NAMALWA (cell line): ENCODE results near the gene PPL.
"Not testable (repeated sequence)": the region's sequence is repeated elsewhere in the genome, so short reads cannot be mapped to it uniquely, and the experiment has no call there.

Source experiments
- DNase-seq: peaks from one replicate; pipeline ENCODE4 v3.0.0-alpha.2; 2015; ENCODE audit warnings: low spot score

The PPL gene

GRCh38 chr16:4936991-4937781, at the start of gene PPL:
Gene PPL (minus strand): TSS chr16:4937148. CDS start chr16:4937045, 103 bp downstream.
- no peak for DNase-seq

DNA sequence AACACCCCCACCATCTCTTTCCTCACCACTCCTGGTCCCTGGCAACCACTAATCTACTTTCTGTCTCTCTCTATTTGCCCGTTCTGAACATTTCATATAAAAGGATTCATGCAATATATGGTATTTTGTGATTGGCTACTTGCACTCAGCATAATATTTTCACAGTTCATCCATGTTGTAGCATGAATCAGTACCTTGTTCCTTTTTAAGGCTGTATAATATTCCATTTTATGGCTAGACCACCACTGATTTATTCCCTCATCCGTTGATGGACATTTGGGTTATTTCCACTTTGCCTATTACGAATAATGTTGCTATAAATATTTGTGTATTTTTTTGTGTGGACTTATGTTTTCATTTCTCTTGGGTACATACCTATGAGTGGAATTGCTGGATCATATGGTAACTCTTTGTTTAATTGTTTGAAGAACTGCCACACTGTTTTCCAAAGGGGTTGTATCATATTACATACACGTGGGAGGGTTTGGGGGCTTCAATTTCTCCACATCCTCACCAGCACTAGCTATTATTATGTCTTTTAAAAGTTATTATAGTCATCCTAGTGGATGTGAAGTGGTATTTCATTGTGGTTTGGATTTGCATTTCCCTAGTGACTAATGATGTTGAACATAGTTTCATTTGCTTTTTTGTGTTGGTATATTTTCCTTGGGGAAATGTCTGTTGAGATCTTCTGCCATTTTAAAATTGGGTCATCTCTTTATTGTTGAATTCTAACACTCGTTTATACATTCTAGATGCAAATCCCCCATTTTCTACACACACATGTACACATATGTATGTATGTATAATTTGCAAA, 47.4 kb upstream of the PPL start:
- DNase-seq, result no peak

GRCh38 chr16:4982056-4982867, 45.3 kb upstream of the PPL start:
- no peak for DNase-seq

DNA sequence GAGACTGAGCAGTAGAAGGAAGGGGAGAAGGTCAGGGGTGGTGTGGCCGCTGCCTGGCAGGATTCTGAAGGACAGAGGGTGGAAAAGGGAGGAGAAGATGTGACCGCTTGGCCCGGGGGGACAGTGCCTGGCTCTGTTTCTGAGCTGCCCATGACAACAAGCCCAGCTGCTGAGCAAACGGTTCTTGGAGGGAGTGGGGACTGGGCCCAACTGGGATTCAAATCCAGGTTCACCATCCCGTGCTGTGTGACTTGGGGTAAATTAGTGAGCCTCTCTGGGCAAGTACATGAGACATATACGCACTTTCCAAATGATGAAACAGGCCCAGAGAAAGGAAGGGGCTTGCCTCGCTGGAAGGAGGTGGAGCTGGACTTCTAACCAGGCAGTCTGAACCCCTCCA, 44.5 kb upstream of the PPL start:
- DNase-seq, result no peak

DNA sequence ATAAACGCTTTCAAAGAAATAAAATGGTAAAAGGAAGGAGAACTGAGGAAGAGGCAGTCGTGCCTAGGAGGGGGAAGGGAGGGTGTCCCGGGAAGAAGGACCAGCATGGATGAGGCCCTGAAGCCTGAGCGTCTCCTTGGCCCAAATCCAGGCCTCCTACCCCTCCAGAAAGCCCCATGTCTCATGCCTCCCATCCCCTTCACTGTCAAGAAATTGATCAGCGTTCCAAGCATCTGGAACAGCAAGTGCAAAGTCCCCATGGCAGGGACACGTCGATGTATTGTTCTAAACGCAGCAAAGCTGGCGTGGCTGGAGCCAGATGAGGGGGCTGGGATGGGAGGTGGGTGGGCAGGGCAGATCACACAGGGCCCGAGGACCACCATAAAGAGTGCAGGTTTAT, 43.7 kb upstream of the PPL start:
- DNase-seq, result no peak

DNA sequence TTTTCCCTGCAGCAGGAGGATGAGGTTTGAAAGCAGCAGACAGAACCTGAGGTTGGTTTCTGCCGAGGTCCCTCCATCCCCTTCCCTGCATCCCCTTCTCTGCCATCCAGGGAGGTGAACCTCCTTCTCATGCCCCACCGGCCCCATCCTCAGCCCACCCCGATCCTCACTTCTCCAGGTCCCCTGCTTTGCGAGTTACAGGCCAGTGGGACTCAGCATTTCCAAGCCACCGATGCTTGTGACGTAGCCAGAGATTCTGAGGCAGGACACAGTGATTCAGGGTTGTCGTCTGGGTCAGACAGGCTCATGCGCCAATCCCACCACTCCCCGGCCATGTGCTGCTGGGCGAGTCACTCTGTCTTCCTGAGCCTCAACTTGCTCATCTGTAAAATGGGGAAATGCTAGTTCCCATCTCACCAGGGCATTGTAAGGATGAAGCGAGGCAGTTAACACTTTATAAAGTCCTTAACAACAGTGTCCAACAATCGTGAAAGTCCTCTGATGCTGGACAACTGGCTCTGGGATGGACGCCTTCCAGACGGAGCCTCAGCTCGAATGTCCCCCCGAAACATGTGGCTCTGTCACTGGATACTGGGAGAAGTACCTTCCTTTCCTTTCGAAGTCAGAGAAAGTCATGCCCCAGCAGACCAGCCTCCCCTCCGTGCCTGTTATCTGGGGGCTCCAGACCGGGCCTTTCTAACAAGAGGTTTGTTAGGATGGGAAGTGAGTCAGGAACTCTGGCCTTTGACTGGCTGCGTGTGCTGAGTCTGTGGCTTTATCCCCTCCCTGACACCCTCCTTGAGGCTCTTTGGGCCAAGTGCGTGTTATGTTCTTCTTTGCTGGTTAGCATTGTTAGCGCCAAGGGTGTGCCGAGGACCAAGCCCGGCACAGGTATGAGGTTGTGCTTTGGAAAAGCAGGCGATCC, 43.0 kb upstream of the PPL start:
- DNase-seq, result no peak

GRCh38 chr16:4979164-4979563, 42.2 kb upstream of the PPL start:
- no peak for DNase-seq

- no peak for DNase-seq
Observed at GRCh38 chr16:4976611-4977145, 39.7 kb upstream of the PPL start.

DNA sequence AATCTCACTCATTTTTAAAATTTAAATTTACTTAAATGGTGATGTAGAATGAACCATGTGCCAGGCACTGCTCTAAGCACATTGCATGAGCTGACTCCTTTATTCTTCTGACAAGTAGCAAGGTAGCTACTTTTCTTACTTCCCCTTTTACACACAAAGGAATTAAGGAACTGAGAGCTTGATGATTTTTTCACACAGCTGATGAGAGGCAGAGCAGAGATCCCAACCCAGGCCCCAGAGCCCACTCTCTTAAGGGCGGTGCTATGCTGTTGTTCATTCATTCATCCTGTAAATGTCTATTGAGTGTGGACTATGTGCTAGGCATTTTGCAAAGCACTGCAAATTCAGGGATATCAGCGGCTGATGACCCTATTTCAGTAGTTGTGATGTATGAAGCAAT, 39.1 kb upstream of the PPL start:
- peak; percentile 71 for DNase-seq

- DNase-seq, result no peak
Observed at GRCh38 chr16:4972938-4973587, 36.1 kb upstream of the PPL start.

DNA sequence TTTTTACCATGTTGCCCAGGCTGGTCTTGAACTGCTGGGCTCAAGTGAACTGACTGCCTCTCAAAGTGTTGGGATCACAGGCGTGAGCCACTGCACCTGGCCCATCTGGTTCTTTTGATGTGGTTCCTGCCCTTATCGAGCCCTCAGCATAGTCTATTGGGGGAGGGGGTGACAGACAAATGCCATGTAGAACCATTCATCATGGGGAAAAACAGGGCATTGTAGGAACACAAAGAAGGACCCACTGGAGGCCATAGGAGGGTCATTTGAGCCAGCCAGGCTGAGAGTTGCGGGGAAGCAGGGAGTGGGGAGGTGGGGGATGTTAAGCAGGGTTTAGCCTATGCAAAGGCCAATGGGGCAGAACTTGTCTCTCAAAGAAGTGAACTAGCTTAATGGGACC, 33.1 kb upstream of the PPL start:
- DNase-seq, result no peak

DNA sequence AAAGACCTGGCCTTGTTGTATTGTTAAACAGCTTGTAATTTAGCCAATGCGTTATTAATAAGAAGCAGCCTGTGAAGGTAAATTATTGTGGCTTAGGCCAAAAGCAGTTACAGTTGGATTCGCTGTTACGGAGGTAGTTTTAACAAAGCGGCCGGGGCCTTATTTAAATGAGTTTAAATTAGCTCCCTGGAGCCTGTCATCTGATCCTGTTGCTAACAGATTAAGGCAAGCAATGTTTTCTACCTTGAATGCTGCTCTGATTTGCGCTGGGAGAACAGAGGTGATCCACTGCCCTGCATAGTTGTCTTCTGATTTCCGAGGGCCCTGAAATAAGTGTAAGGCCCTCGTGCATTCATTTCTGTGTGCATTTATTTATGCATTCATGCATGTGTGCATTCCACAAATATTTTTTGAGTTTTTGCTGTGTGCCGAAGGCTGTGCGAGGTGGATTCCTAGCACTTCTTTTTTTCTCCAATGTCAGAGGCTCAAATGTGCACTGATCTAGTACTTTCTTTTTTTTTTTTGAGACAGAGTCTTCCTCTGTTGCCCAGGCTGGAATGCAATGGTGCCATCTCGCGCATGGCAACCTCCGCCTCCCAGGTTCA, 32.0 kb upstream of the PPL start:
- no peak for DNase-seq

DNA sequence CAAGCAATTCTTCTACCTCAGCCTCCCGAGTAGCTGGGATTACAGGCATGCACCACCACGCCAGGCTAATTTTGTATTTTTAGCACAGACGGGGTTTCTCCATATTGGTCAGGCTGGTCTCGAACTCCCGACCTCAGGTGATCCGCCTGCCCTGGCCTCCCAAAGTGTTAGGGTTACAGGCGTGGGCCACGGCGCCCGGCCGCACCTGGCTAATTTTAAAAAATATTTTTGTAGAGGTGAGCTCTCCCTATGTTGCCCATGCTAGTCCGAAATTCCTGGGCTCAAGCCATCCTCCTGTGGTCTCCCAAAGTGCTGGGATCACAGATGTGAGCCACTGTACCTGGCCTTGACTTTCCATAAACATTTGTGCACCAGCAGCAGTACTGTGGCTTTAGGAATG, 31.3 kb upstream of the PPL start:
- not testable (repeated sequence) for DNase-seq

- DNase-seq, result no peak
Observed at GRCh38 chr16:4966736-4967453, 29.9 kb upstream of the PPL start.

GRCh38 chr16:4963527-4963926, 26.6 kb upstream of the PPL start:
- DNase-seq, result not testable (repeated sequence)

GRCh38 chr16:4962716-4963115, 25.8 kb upstream of the PPL start:
- DNase-seq, result no peak

GRCh38 chr16:4960579-4960978, 23.6 kb upstream of the PPL start:
- no peak for DNase-seq

- DNase-seq, result no peak
Observed at GRCh38 chr16:4958510-4959438, 21.8 kb upstream of the PPL start.
